ENCODE measurements around the gene FAM131C.
"Not testable (repeated sequence)": the region's sequence is repeated elsewhere in the genome, so short reads cannot be mapped to it uniquely, and the experiment has no call there.

Gene FAM131C

DNA sequence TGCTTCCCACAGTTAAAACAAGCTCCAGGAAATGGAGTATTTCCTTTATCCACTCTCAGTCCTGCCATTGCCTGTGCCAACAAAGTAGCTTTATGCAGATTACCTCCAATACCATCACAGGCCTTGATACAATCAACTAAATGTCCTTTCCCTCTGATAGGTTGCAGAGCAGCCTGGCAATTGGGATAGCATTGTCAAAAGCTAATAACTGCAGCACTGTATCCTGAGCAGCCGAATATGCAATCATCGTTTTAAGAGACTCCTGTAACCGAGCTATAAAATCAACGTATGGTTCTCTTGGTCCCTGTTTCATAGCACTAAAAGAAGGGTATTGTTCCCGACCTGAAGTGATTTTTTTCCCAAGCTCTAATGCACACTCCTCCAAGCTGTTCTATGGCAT lies 33.6 kb upstream of the FAM131C start:
- DNase-seq (ENCODE audit: extremely low read depth in 1 of 2, low read depth in 1 of 2), result not testable (repeated sequence)

- DNase-seq (ENCODE audit: extremely low read depth in 1 of 2, low read depth in 1 of 2), result no peak
These were observed 28.2 kb upstream of the FAM131C start for GRCh38 chr1:16101623-16102022.

DNA sequence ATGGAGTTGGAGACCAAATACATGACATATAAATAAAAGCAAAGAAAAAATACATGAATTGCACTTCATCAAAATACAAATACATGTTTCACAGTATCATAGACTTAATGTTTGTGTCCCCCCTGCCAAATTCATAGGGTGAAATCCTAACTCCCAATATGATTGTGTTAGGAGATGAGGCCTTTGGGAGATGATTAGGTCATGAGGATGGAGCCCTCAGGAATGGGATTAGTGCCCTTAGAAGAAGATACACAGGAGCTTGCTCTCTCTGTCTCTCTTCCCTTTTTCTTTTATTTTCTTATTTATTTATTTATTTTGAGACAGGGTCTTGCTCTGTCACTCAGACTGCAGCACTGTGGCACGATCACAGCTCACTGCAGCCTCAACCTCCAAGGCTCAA lies 26.0 kb upstream of the FAM131C start:
- no peak for DNase-seq (ENCODE audit: extremely low read depth in 1 of 2, low read depth in 1 of 2)

DNA sequence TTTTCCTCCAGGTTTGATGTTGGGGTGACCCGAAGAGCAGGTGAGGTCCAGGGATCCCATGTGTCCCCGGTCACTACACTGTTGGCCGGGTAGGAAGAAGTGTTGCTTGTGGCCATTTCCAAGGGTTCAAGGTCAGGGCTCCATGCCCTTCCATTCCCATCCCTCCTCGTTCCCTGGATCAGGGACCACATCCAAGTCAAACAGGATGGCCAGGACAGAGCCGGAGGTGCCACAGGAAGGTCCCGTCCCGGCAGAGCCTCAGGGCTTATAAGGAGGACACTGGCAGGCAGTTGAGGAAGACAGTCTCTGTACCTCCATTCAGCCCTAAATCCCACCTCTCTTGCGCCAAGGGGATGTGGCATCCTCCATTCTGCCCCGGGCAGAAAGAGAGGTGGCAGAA lies 22.0 kb upstream of the FAM131C start:
- no peak for DNase-seq (ENCODE audit: extremely low read depth in 1 of 2, low read depth in 1 of 2)

DNA sequence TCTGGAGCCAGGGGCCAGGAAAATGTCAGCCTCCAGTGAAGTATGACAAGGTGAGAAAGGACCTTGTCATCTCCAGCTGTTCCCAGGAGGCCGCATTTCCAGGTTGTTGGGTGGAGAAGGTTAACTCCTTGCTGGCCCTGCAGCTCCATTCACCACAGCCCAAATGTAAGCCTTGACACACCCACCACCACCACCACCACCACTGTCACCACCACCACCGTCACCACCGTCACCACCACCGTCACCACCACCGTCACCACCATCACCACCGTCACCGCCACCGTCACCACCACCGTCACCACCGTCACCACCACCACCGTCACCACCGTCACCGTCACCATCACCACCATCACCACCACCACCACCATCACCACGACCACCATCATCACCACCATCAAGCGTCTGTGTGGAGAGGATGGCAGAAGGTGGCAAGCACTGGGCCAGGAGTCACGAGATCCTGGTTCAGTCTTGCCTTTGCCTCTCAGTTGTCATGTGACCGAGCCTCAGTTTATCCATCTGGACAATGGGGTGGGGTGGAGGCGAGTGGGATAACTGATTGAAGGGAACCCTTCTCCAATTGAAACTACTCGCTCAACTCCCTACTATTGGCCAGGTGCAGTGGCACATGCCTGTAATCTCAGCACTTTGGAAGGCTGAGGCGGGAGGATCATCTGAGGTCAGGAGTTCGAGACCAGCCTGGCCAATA lies 21.2 kb upstream of the FAM131C start:
- no peak for DNase-seq (ENCODE audit: extremely low read depth in 1 of 2, low read depth in 1 of 2)

GRCh38 chr1:16093611-16094010 lies 20.2 kb upstream of the FAM131C start:
- no peak for DNase-seq (ENCODE audit: extremely low read depth in 1 of 2, low read depth in 1 of 2)

DNA sequence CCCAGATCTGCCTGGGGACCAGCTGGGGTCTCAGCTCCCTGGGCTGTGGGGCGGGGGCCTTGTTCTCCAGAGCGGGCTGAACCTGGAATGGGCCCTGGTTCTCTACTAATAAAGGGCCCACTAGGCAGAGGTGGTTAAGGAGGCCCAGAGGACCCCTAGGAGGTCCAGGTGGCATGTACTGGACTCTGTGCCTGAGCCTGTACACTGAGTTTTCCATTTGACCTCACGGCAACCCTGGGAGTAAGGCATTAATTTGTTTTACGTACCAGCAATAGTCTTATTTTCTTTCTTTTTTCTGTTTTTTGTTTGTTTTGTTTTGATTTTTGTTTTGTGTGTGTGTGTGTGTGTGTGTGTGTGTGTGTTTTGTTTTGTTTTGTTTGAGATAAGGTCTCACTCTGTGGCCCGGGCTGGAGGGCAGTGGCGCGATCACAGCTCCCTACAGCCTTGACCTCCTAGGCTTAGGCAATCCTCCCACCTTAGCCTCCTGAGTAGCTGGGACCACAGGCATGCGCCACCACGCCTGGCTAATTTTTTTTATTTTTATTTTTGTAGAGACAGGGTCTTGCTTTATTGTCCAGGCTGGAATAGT lies 19.6 kb upstream of the FAM131C start:
- DNase-seq (ENCODE audit: extremely low read depth in 1 of 2, low read depth in 1 of 2), result no peak

DNA sequence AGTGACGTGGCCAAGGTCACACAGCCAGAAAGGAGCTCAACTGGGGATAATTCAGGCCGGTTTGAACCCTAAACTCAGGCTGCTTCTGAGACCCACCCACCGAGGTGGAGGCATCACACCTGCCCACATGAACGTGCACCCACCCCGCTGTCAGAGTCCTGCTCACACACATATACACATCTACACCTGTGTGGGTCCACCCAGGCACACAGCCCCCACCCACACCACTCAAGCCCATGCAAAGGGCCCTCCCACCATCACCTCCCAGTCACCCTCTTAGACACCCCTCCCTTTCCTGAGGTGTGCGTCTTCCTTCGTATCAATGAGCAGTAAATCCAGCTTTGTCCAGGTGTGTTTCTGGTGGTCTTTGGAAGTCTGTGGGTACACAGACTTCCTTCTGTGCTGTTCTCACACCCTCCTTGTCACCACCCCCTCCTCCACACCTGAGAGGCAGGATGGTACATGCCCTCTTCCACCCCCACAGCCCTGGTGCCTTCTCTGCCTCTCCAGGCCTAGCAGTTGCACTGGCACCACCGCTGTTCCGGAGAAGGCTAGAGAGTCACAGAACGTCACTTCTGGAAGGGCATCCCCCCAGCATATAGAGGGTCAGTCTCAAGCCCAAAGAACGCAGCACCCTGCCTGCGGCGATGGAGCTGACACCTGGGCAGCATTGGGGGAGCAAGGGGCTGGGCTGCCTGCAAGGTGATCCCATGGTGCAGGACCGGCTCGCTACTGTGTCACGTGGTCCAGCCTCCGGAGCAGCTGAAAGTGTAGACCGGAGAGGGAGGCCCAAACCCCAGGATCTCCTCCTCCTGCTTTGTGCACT lies 18.9 kb upstream of the FAM131C start:
- DNase-seq (ENCODE audit: extremely low read depth in 1 of 2, low read depth in 1 of 2), result no peak

DNA sequence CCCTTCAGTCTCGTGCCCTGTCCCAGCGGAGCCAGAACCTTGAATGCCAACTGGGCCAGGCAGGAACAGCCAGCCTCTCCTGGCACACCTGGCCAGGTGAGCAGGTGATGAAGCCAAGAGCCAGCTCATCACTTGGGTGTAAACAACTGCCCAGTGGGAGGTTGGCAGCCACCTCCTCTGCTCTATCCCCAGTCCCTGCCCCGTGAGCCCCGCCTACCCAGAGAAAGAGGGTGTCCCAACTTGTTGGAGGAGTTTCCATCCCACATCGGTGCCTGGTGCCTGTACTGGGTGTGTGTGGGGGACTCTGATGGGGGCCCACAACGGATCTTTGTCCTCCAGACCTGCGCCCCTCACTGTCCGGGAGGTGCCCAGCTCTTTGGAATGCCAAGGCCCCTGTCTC lies 17.8 kb upstream of the FAM131C start:
- no peak for DNase-seq (ENCODE audit: extremely low read depth in 1 of 2, low read depth in 1 of 2)

DNA sequence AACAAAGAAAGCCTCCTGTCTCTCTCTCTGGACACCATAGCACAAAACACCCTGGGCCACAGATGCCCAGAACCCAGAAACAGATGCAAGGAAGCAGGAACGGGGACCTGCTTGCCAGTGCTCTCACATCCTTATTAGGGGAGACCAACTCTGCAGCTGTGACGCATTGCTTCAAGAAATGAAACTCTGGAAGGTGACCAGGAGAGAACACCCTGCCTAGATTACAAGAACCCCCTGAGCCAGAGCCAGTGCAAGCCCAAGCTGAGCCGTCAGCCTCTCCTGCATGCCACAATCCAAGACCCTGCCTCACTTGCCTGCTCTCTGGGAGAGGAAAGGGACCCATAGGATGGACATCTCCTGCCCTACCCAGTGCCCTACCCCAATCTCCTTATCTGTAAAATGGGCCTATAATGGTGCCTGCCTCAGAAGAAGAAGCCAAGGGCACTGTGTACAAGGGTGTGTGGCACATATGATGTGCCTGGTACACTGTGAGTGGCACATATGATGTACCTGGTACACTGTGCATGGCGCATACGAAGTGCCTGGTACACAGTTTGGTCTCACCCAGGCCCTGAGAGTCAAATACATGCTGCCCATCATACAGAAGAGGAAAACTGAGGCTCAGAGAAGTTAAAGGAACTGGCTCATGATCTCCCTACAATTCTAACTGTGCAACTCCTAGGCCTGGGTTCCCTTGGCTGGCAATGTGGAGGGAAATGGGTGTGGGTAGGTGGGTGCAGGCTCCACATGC lies 16.8 kb upstream of the FAM131C start:
- no peak for DNase-seq (ENCODE audit: extremely low read depth in 1 of 2, low read depth in 1 of 2)

DNA sequence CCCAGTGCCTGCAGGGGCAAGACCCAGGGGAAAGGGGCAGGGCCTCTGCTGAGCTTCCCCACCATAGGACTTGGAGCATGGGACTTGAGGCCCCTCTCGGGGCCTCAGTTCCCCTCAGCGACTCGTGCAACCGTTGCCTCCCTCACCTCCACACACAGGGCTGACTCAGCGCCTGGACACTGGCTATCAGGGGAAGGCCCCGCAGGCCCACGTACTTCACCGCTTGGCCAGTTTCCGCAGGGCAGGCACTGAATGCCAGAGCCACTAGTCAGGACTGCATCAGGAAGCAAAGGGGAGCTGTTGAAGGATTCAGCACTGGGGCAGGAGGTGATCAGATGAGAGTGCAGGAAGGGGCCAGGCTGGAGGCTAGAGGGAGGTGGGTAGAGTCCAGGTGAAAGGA lies 15.5 kb upstream of the FAM131C start:
- DNase-seq (ENCODE audit: extremely low read depth in 1 of 2, low read depth in 1 of 2), result no peak

GRCh38 chr1:16088351-16088911 lies 15.0 kb upstream of the FAM131C start:
- no peak for DNase-seq (ENCODE audit: extremely low read depth in 1 of 2, low read depth in 1 of 2)

- DNase-seq (ENCODE audit: extremely low read depth in 1 of 2, low read depth in 1 of 2), result no peak
These were observed 14.3 kb upstream of the FAM131C start for GRCh38 chr1:16087733-16088132.

DNA sequence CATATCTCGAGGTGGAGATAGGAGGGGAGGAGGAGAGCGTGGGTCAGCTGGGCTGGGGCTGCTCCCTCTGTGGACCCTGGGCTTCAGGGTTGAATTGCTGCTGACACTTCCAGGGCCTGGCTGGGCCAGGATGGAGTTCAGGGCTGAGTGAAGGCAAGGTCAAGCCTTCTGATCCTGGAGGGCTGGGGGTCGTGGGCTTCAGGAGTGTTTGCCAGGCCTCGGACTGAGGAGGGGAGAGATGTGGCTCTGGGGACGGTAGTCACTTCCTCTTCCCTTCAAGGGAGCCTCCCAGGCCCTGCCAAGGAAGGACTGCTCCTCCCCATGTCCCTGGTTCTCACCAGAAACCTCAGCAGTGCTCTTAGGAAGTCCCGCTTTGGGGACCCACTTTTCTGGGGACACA lies 12.1 kb upstream of the FAM131C start:
- no peak for DNase-seq (ENCODE audit: extremely low read depth in 1 of 2, low read depth in 1 of 2)

DNA sequence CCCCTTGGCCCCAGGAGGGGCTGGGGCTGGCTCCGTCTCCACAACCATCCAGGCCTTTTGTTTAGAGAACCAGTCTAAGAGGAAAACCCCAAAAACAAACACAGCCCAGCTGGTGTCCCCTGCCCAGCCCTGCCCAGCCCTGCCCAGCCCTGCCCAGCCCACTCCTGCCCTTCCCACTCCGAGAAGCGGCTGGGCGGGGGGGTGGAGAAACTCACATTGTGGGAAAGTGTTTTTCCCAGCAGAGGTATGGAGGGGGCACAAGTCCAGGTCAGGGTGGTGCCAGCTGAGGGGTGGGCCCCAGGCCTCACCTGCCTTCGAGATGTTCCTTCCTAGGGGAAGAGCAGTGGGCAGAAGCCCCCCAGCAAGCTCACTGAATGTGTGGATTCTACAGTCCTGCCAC lies 10.0 kb upstream of the FAM131C start:
- no peak for DNase-seq (ENCODE audit: extremely low read depth in 1 of 2, low read depth in 1 of 2)

- peak; percentile 9 to 30 for DNase-seq (ENCODE audit: extremely low read depth in 1 of 2, low read depth in 1 of 2)
These were observed 9.0 kb upstream of the FAM131C start for GRCh38 chr1:16082283-16083038.

DNA sequence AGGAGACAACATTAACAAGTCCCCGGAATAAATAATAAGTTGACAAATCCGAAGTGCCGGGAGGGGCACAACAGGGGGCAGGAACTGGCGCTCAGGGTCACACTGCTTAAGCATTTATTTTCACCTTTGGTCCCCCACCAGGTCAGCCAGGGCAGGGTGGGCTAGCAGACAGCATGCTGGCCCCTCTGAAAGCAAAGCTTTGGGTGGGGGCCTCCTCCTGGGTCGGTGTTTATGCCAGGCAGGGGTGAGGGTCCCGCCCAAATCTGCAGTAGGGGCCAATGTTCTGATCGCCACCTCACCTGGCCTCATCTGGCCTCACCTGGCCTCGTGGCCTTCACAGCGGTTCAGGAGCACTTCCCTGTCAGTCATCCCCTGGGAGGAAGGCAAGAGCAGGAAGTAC lies 8.2 kb upstream of the FAM131C start:
- no peak for DNase-seq (ENCODE audit: extremely low read depth in 1 of 2, low read depth in 1 of 2)

GRCh38 chr1:16080422-16081150 lies 7.1 kb upstream of the FAM131C start:
- DNase-seq (ENCODE audit: extremely low read depth in 1 of 2, low read depth in 1 of 2), result no peak

DNA sequence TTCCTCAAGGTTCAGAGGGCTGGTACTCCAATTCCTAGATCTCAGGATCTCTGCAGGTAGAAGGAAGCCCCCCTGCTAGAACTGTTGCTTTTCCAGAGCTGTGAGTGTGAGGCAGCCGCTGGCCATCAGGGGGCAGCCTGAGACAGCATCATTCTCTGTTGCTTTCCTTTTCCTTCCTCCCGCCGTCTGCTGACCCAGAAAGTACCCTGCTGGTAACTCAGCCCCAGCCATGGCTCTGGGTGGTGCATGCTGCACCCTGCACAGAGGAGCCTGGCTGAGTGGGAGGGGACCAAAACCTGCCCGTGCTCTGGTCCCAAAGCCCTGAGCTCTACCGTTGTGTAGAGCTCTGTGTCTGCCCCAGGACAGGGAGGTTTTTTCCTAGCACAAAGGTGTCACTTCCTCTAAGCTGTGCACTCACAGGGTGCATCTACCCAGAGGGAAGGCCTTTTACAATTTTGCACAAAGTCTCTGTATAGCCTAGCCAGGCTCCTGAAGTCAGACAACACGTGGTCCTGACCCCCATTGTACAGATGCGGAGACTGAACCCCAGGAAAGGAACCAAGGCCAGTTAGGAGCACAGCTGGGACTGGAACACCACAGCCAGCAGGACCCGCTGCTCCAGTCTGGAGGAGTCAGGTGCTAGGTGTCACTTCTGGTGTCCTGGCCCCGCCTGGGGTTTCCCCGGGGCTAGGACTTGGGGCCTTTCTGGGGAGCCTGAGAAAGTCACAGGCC lies 5.6 kb upstream of the FAM131C start:
- peak; percentile 34 to 56 for DNase-seq (ENCODE audit: extremely low read depth in 1 of 2, low read depth in 1 of 2)

Measured in activated CD8-positive, alpha-beta memory T cell treated with anti-CD3 and anti-CD28 coated beads for 1 hour (primary cell).